ENCODE data around the gene RGL3.
"Not testable (repeated sequence)": the region's sequence is repeated elsewhere in the genome, so short reads cannot be mapped to it uniquely, and the experiment has no call there.

DNA sequence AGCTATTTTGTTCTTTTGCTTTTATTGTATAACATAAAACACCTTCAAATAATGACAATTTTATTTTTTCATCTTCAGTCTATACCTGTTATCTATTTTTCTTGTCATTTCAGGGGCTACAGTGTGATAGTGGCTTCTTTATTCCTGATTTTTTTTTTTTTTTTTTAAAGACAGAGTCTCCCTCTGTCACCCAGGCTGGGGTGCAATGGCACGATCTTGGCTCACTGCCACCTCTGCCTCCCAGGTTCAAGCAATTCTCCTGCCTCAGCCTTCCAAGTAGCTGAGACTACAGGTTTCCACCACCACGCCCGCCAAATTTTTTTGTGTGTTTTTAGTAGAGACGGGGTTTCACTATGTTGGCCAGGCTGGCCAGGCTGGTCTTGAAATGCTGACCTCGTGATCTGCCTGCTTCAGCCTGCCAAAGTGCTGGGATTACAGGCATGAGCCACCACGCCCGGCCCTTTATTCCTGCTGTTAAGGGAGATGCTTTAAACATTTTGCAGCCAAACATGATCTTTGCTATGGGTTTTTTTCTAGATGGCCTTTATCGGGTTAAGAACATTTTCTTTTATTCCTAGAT, 49.2 kb upstream of the RGL3 start:
- not testable (repeated sequence) for TF ChIP-seq EZH2 (IDR thresholded peaks at IDR 0.05; ENCODE audit: insufficient read depth, poor library complexity, severe bottlenecking); EZH2phosphoT487 (IDR thresholded peaks at IDR 0.05; ENCODE audit: insufficient read depth, low read depth)
